HL-60 (cell line): Measurements from ENCODE around the gene TCEA2.

ENCODE experiments used
- CTCF ChIP-seq: IDR thresholded peaks from one replicate; pipeline ENCODE4 v1.5.1; 2011; ENCODE audit warnings: low read length, control low read depth, inconsistent platforms; ENCODE audit not compliant: insufficient read depth
- POLR2AphosphoS5 ChIP-seq: IDR thresholded peaks from 2 replicates; pipeline ENCODE4 v1.6.1; 2012; ENCODE audit warnings: low read depth

- TF ChIP-seq CTCF (no peak), POLR2AphosphoS5 (no peak)
Measured at GRCh38 chr20:64032706-64033624, 30.0 kb upstream of the TCEA2 start.
